BJ (cell line): ENCODE measurements around the gene SMAD7. TPM values are rescaled to one million over a fixed set of nuclear protein-coding genes. Genes with fewer than 3 reads are reported as not detected.

Source experiments
- CTCF ChIA-PET: fragments of 350-600 bp; formaldehyde crosslinking; extraction: SDS; loops from one replicate; lab custom pipeline; 2021; ENCODE audit warnings: antibody characterized with exemption, inconsistent platforms; lab: Yijun Ruan, JAX
- POLR2A ChIA-PET: fragments of 300-600 bp; sonication (Branson Sonifier 250); formaldehyde crosslinking; extraction: SDS; loops from one replicate; lab custom pipeline; 2021; ENCODE audit warnings: antibody characterized with exemption; lab: Charles Lee
- DNase-seq: peaks from one replicate; pipeline ENCODE4 v3.0.0-alpha.2; 2011; ENCODE audit warnings: low read depth
- H3K27me3 ChIP-seq: 2 replicates; pipeline ENCODE4 v1.6.0; 2011; ENCODE audit warnings: low read length; ENCODE audit not compliant: control insufficient read depth, insufficient read depth
- H3K36me3 ChIP-seq: 2 replicates; pipeline ENCODE4 v1.5.1; 2011; ENCODE audit warnings: low read length; ENCODE audit not compliant: control insufficient read depth, insufficient read depth
- H3K4me3 ChIP-seq: 2 replicates; pipeline ENCODE4 v1.5.1; 2011; ENCODE audit warnings: low read depth, mild to moderate bottlenecking, control low read depth, low read length
- CTCF ChIP-seq: IDR thresholded peaks from 2 replicates; pipeline ENCODE4 v1.5.1; 2011; ENCODE audit warnings: low read depth, mild to moderate bottlenecking, control low read depth, inconsistent platforms, low read length, moderate library complexity; ENCODE audit not compliant: insufficient read depth
- polyA plus RNA-seq: library from polyadenylated mRNA; depleted of rRNA; stranded (reverse); fragments of >200 nt; gene quantifications from 2 replicates; pipeline ENCODE4 v1.2.3, GENCODE V29; 2011

SMAD7 gene
- polyA plus RNA-seq, 1 experiment, result 24.2 TPM

GRCh38 chr18:48882379-48882778 lies 68.4 kb downstream of the SMAD7 start:
- ChIA-PET POLR2A (no interaction called here), CTCF (interaction anchor here (1.1 kb wide), 1 partner anchor 8 kb away, joined by 3 read pairs; no protein-coding TSS in a partner anchor)
- H3K27me3 ChIP-seq, result no peaks in the 10 kb centered on the region
- no peaks in the 10 kb centered on the region for H3K36me3 ChIP-seq
- DNase-seq, result no peak
- H3K4me3 ChIP-seq, result no peak overlapping the region
- TF ChIP-seq CTCF, result no peak

GRCh38 chr18:48880931-48881330 lies 69.8 kb downstream of the SMAD7 start:
- no peak for TF ChIP-seq CTCF
- Histone ChIP-seq H3K27me3 (no peaks in the 10 kb centered on the region), H3K36me3 (no peaks in the 10 kb centered on the region), H3K4me3 (no peak overlapping the region)
- ChIA-PET CTCF (interaction anchor here (1.0 kb wide), 1 partner anchor 22 kb away, joined by 3 read pairs; no protein-coding TSS in a partner anchor), POLR2A (no interaction called here)
- no peak for DNase-seq

- POLR2A ChIA-PET, result no interaction called here
- TF ChIP-seq CTCF, result no peak
- Histone ChIP-seq H3K4me3 (no peak overlapping the region), H3K27me3 (no peaks in the 10 kb centered on the region), H3K36me3 (no peaks in the 10 kb centered on the region)
- DNase-seq, result no peak
- CTCF ChIA-PET, result no interaction called here
These were observed 71.7 kb downstream of the SMAD7 start for GRCh38 chr18:48879008-48879431.

GRCh38 chr18:48878471-48878870 lies 72.3 kb downstream of the SMAD7 start:
- ChIA-PET POLR2A (no interaction called here), CTCF (interaction anchor here (1.0 kb wide), 1 partner anchor 202 kb away, joined by 3 read pairs; no protein-coding TSS in a partner anchor)
- no peaks in the 10 kb centered on the region for H3K27me3 ChIP-seq
- no peak for TF ChIP-seq CTCF
- no peaks in the 10 kb centered on the region for H3K36me3 ChIP-seq
- no peak overlapping the region for H3K4me3 ChIP-seq
- DNase-seq, result no peak

- DNase-seq, result no peak
- CTCF ChIA-PET, result interaction anchor here (0.6 to 1.2 kb wide), 4 partner anchors 35 to 201 kb away, joined by 3 to 4 read pairs (median 3); no protein-coding TSS in a partner anchor
- Histone ChIP-seq H3K36me3 (no peaks in the 10 kb centered on the region), H3K4me3 (no peak overlapping the region), H3K27me3 (no peaks in the 10 kb centered on the region)
- POLR2A ChIA-PET, result no interaction called here
- no peak for TF ChIP-seq CTCF
These were observed 72.8 kb downstream of the SMAD7 start for GRCh38 chr18:48877941-48878340.
